ENCODE results near the gene FAM107B. TPM values are rescaled to one million over a fixed set of nuclear protein-coding genes. Genes with fewer than 3 reads are reported as not detected.

FAM107B gene
- total and polyA plus RNA-seq, 2 donors (not counting 3 experiments of a cell fraction or from before 2014, with no cell fraction given): 39.2 to 176 TPM

- no peak for FAIRE-seq
- Histone ChIP-seq H3K79me2 (ENCODE audit: control insufficient read depth, insufficient read depth, low read length) (no peaks in the 10 kb centered on the region), H3K9me3 (replicated peaks; ENCODE audit: control insufficient read depth, insufficient read depth, low read length) (no peaks in the 10 kb centered on the region), H3K36me3 (ENCODE audit: control insufficient read depth in 2 of 2, extremely low read depth in 1 of 2, insufficient read depth in 2 of 2, low read length in 2 of 2) (no peaks in the 10 kb centered on the region), H3K9ac (replicated peaks; ENCODE audit: extremely low read depth, insufficient read depth, low read length) (no peak overlapping the region), H3K4me2 (ENCODE audit: insufficient read depth, low read length) (no peak overlapping the region), H2AFZ (ENCODE audit: low read depth, low read length) (peak overlapping the region; percentile 31), H3K9me1 (replicated peaks; ENCODE audit: control insufficient read depth, extremely low read depth, insufficient read depth, low read length) (no peaks in the 10 kb centered on the region), H4K20me1 (replicated peaks; ENCODE audit: control insufficient read depth, extremely low read depth, insufficient read depth, low read length) (no peaks in the 10 kb centered on the region), H3K27me3 (ENCODE audit: control insufficient read depth in 2 of 2, insufficient read depth in 2 of 2, low read length in 2 of 2) (no peaks in the 10 kb centered on the region), H3K4me1 (ENCODE audit: control insufficient read depth, extremely low read depth, insufficient read depth, low read length) (peaks cover 20% of the 10 kb centered on the region), H3K27ac (ENCODE audit: insufficient read depth, low read depth, low read length) (no peak overlapping the region), H3K4me3 (replicated peaks in 1 of 3; ENCODE audit: insufficient read depth in 1 of 3, low read depth in 1 of 3, low read length in 3 of 3) (no peak overlapping the region)
- intact Hi-C loops (cut with micrococcal nuclease): no loop called here
- TF ChIP-seq POLR2A (IDR thresholded peaks at IDR 0.05; ENCODE audit: low read depth, low read length) (no peak), JUN (IDR thresholded peaks at IDR 0.05; ENCODE audit: borderline replicate concordance, insufficient read depth, insufficient read length, low read depth) (no peak), FOS (IDR thresholded peaks at IDR 0.05; ENCODE audit: borderline replicate concordance, insufficient read depth, low read length) (no peak), MAX (IDR thresholded peaks at IDR 0.05; ENCODE audit: insufficient read depth, insufficient read length) (no peak), GATA2 (IDR thresholded peaks at IDR 0.05; ENCODE audit: insufficient read depth, insufficient read length, low read depth, low read length) (no peak), POLR2AphosphoS5 (IDR thresholded peaks at IDR 0.05; ENCODE audit: insufficient read depth, low read depth, low read length) (no peak), EZH2 (IDR thresholded peaks at IDR 0.05; ENCODE audit: borderline replicate concordance, low read depth, low read length, severe bottlenecking) (no peak), MYC (IDR thresholded peaks at IDR 0.05; ENCODE audit: low read depth, low read length) (no peak)
- TF ChIP-seq, protein P1, sequence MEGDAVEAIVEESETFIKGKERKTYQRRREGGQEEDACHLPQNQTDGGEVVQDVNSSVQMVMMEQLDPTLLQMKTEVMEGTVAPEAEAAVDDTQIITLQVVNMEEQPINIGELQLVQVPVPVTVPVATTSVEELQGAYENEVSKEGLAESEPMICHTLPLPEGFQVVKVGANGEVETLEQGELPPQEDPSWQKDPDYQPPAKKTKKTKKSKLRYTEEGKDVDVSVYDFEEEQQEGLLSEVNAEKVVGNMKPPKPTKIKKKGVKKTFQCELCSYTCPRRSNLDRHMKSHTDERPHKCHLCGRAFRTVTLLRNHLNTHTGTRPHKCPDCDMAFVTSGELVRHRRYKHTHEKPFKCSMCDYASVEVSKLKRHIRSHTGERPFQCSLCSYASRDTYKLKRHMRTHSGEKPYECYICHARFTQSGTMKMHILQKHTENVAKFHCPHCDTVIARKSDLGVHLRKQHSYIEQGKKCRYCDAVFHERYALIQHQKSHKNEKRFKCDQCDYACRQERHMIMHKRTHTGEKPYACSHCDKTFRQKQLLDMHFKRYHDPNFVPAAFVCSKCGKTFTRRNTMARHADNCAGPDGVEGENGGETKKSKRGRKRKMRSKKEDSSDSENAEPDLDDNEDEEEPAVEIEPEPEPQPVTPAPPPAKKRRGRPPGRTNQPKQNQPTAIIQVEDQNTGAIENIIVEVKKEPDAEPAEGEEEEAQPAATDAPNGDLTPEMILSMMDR (IDR thresholded peaks at IDR 0.05; ENCODE audit: extremely low read depth in 1 of 2, insufficient read depth in 1 of 2, low read depth in 1 of 2, low read length in 2 of 2): no peak
- ChIA-PET POLR2A (interaction anchor here (0.6 kb wide), 1 partner anchor 230 kb away, joined by 3 read pairs; no protein-coding TSS in a partner anchor), CTCF (interaction anchor here (1.6 kb wide), 1 partner anchor 22 kb away, joined by 3 read pairs; no protein-coding TSS in a partner anchor)
- no TSS peak for BruUV-seq (replicated peaks)
- no peak for DNase-seq (ENCODE audit: low read depth, low spot score)
- dilution Hi-C loops (cut with MboI; ENCODE audit: extremely low pct_ligation_motif_present, low sequenced_read_pairs): no loop called here
These were observed 46.1 kb upstream of the FAM107B start for GRCh38 chr10:14820775-14821154.

All from endothelial cell of umbilical vein (primary cell).